Kidney glomerular epithelial cell (primary cell): ENCODE data around the gene RWDD1.
"Not testable (repeated sequence)": the region's sequence is repeated elsewhere in the genome, so short reads cannot be mapped to it uniquely, and the experiment has no call there.

Experiments used
- DNase-seq: peaks from one replicate; lab custom pipeline; 2025; lab: John Stamatoyannopoulos, UW

RWDD1 gene

DNA sequence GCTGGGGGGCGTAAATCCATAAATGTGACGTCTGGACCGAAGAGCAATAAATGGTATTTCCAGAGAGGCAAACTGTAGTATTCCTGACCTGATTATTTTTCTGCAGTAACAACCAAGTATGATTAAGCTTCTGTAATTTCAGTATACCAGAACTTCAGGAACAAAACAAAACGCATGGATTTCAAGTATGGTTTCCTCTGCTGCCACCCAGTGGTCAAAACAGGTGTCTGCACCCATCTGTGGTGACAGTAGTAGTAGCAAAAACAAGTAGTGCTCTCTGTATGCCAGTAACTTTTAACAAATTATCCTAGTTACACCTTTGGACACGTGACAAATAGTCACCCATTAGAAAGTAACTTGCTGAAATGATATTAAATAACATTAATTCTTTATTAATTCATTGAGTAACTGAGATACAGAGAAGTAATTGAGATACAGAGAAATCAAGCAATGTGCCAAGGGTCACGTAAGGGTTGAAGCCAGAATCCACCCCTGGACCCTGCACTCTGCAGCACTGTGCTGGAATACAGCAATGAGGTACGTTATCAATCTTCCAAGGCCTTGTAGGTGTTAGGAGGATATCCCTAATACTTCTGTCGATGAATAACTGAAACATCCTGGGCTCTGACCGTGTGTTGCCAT lies 9.8 kb upstream of the RWDD1 start:
- DNase-seq: peak; percentile 78

DNA sequence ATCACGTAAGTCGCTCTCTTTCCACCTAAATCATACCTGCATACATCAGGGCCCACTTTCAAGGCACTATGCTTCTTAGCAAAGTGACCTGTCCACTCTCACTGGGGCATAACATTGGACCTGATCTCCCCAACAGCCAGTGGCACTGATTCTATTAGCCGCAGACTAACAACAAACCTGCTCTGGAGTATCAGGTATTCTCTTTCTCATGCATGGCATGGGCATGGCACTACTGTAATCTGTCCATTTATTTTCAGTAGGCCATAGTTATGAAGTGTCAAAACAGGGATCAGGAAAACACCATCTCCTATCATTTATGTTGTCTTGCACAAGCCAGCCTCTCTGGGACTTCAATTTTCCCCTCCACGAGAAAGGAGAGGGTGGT lies 9.3 kb upstream of the RWDD1 start:
- no peak for DNase-seq

DNA sequence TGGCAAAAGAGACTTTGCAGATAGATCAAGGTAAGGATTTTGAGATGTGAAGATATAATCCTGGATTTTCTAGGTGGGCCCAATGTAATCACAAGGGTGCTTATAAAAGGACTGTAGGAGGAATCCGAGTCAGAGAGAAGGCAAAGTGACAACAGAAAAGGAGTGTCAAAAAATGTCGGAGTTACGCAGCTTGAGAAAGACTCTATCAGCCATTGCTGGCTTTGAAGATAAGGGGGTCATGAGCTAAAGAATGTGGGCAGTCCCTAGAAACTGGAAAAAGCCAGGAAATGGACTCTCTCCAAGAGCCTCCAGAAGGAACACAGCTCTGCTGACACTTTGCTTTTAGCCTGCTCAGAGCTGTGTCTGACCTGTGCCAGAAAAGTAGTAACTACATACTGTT lies 8.7 kb upstream of the RWDD1 start:
- no peak for DNase-seq

DNA sequence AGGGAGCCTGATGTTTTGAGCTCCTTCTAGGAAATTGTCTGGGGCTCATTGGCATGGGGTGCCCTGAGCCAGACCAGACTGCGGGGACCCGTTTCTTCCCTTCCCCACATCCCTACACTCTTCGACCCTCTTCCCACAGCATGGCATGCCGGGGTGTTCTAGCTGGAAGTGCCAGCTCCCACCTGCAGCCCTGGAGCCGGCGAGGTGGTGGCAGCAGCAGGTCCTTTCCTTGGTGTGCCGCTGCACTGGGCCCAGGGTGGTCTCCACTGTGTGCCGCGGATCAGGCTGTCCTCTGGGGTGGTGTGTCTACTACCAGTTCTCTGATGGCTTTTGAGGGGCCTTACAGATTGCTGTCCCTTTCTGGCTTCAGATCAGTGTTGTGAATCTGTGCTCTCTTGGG lies 7.5 kb upstream of the RWDD1 start:
- no peak for DNase-seq

DNA sequence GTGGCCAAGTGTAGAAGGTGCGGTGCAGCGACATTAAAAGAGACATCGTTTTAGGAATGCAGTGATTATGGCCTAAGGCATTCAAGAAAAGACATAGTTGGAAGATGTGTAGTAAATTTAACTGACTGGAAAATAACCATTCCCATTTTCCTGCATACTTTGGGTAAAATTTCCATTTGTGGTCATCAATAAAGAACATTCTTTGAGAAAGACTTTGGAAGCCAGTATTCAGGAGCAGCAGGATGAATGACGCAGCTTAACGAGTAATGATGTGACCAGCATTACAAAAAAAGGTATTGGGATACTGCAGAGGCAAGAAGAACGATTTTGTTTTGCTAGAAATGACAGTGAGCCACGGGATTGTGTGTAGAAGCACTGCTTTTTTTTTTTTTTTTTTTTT lies 7.0 kb upstream of the RWDD1 start:
- no peak for DNase-seq

DNA sequence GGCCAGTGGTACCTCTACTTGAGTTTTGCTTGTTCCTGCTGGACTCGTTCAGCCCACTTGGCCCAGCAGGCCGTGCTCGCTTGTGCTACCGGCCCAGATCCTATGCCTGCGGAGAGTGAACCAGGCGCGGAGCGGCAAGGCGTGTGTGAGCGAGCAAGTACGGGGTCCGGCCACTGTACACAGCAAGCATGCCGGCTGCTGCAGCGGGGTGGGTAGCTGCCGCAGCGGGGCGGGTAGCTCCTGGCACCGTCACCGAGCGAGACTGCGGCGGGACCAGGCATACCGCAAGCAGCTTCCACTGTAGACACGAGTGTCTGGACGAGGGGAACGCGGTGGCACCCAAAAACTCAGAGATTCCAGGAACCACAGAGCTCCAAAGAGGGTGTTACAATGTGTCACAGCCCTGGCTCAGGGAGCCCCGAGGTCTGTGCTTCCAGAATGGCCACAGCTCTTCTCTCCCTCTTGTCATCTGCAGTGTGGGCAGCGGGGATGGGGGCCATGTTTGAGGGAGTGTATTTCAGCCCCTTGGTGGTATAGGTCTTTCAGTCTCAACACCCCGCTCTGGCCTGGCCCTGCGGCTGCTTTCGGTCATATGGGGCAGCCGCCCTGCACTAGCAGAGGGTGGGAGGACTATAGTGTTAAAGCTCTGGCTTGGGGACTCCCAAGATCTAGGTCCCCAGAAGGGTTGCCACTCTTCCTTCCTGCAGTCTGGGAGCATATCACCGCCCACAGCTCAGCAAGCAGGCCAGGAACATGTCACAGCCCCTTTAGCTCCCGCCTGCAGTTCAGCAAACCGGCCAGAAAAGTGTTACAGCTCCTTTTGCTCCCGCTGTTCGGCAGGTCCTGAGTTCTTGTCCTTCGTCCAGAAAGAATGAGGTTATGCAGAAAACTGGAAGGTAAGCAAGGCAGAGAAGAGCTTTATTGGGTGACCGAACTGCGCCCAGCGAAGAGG lies 6.1 kb upstream of the RWDD1 start:
- DNase-seq: no peak

DNA sequence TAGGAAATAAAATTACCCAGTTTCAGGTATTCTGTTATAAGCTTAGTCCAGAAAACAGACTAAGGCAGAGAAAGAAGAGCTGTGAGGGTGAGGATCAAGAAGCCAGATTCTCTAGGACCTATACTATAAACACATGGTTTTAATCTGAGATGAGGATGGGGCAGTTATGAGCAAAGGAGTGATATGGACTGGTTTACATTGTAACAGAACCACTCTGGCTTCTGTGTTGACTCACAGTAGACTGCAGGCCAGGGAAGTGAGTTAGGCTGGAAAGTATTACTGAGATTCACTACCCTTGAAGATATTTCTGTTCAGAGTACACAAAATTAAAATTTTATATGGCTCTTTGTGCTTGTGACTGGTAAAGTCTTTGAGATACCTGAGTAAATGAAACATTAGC lies 3.2 kb upstream of the RWDD1 start:
- DNase-seq: no peak

DNA sequence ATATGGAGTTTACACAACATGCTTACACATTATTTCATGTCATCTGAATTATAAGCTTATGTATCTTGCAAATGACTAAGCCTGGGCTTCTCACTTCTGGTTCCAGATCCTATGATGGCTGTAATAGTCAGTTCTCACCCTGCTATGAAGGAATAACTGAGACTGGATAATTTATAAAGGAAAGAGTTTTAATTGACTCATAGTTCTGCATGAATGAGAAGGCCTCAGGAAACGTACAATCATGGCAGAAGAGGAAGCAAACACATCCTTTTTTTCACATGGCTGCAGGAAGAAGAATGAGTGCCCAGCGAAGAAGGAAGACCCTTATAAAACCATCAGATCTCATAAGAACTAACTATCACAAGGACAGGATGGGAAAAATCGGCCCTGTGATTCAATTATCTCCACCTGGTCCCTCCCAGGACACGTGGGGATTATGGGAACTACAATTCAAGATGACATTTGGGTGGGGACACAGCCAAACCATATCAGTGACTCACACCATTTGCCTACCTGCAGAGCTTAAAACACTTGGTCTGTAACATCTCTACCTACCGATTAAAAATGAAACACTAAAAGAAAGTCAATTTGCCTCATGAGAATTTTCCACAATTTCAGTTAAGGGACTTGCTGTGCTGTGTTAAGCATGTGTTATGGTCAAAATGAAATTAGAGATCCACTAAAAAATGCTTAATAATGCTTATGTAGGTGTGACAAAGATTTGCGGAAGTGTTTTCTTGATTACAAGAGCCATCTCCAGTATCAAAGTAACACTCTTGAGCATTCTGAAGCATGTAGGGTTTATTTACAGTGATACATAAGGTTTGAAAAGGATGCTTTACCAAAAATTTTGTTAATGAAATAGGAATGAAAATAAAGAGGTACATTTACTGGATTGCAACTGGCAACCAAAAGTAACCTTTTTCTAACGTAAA lies 2.2 kb upstream of the RWDD1 start:
- no peak for DNase-seq

DNA sequence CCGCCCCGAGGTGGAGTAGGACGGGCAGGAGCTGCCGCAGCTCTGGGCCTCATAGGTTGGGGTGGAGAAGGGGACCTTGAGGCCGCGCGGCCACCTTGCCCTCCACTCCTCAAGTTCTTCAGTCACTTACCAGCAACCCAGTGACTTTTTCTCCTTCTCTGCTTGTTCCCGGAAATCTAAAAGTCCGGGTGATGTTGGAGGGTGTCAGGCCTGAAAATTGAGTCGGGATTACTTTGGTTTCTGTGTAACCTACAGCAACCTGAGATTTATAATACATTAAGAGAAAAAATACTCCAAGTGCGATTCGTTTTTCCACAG lies 338 bp downstream of the RWDD1 start:
- no peak for DNase-seq

DNA sequence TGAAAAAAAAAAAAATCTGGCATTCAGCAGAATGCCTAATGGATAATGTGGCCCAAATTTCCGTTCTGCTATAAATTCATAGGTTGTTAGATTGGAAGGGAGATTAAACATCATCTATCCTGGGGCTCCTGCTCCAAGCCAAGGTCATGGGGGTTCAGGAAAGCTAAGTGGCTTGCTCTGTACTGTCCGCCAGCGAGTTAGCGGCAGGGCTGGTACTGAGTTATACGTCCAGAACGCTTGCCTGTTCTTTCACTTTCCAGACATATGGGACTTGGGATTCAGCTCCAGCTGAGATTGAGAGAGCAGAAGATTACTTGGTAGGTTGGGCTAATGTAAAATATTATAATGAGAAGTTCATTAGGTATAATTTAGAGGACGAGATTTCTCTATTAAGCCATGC lies 858 bp downstream of the RWDD1 start:
- no peak for DNase-seq

DNA sequence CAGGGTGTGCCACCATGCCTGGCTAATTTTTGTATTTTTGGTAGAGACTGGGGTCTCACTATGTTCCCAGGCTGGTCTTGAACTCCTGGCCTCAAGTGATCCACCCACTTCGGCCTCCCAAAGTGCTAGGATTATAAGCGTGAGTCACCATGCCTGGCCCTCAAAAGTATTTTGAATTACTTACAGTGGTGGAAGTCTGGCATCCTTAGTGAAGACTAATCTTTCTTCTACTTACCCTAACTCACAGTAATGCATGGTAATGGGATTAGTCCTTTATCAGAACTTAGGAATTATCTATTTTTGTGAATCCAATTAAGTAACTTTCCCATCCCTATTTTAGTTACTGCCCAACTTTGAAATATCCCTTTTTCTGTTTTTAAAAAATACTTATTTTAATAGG lies 3.9 kb downstream of the RWDD1 start:
- DNase-seq: no peak

DNA sequence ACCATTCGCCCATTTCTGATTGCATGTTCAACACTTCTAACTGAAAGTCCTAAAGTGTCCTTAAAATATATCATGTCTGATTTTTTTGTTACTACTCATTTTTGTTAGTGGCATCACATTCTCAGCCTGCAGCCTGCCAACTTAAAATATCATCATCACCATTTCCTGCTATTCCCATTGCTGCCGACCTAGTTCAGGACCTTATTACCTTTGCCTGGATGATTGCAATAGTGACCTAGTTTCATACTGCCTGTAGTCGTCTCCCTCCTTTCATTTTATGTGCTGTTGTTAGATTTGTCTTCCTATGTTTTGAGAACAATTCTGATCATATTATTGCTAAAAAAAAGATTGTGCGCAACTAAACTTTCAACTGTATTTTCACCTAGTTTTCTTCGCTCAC lies 6.2 kb downstream of the RWDD1 start:
- no peak for DNase-seq

DNA sequence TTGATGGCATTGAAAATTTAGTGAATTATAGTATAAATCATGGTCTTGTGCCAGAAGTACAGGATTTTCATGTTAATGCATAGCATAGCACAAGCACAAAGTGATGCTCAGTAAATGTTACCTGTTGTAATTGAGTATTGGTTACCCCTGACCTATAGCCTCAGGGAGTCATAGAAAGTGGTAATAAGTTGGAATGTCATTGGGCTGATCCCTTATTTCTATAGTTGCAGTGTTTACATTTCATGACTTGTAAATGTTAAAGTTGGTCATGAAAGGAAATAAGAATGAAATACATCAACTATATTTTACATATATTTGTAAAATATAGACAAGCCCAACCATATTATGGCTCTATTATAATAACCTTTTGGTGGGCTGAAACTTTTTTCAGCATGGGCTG lies 7.0 kb downstream of the RWDD1 start:
- DNase-seq: no peak

DNA sequence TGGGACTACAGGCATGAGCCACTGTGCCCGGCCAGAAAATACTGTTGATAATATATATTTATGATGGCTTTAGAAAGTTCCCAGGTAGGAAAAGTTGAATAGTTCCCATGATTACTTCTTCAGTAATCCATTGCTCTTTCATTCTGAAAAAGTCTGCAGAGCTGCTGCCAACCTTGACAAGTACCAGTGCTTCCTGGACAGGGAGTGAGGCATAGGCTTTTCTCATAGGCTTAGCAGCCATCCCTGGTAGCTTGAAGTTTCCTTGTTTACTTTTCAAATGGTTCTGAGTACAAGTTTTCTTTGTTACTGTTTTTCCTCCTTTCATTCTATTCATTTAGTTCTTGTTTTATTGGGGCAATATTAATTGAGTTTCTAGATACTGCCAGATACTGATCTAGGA lies 7.8 kb downstream of the RWDD1 start:
- no peak for DNase-seq

DNA sequence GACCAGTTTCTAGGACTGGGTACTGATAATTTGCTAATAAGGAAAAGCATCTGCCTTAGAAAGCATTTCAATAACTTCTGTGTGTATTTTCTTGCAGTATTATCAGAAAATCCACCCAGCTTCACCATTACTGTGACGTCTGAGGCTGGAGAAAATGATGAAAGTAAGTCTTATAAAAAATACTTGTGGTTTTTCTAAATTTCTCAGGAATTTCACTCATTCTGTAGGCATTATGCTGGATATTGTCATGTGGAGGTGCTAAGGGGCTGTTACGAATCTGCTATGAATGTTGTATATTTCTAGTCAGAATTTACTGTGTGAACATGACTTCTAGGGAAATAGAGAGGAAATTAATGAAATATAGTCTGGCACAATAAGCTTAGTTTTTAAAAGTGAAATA lies 8.9 kb downstream of the RWDD1 start:
- no peak for DNase-seq

DNA sequence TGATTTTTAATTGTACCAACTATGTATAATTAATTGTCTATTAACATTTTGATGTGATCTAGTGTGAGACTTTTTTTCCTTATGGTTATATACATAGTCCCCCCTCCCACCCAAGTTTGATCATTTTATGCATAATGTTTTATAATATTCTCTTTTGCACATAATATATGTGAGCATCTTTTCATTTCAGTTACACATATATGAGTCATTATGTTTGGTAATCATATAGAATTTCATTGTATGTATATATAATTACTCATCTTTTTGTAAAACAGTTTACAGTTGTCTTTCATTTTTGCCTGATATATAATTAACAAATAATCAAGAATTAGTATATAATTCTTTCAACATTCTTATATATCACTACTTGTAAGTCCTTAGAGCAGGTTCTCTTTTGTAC lies 15.0 kb downstream of the RWDD1 start:
- DNase-seq: no peak

DNA sequence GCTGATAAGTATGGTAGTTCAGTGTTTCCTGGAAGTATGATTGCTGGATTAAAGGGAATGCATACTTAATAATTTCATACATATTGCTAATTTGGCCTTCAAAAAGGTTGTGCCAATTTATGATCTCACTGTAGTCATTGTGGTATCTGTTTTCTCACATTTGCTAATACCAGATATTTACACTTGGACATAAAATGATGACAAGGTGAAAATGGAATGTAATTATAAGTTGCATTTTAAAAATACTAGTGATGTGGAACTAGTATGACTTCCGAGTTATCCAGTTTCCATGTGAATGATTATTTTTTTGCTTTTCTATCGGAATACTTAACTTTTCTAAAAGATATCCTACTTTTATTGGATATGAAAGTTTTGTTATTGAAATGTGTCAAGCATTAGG lies 15.4 kb downstream of the RWDD1 start:
- DNase-seq: no peak

DNA sequence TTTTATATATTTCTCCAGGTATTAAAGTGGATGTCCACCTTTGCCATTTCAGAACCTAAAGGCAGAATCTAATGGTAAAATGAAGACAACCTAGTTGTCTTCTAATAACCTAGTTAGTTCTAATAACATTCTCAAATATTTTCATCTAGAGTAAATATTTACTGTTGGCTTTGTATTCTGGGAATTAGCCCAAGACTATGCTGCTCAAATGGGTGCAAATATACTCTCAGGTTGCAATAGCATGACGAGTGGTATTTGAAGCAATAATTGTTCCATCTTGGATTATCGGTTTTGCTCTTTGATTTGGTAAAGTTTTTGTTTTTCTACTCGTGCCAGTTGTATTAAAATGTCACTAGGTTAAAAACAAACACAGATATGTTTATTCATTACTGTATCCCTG lies 23.9 kb downstream of the RWDD1 start:
- DNase-seq: no peak

DNA sequence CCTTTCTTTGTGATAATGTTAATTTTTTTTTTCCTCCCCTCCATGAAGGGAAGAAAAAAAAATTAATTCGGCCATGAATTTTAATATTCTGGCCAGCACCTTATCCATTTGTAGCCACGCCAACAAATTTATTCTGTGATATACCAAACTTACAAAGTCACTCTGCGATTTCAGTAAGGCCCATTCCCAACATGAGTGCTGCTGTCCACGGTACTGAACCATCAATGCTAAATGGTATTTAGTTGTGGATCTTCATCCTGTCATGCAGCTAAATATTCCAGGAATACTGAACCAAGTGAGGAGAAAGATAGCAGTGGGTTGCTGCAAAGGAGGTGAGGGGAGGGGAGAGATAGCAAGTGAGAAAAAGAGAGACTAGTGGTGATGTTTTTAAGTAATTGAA lies 25.5 kb downstream of the RWDD1 start:
- peak; percentile 10 for DNase-seq

DNA sequence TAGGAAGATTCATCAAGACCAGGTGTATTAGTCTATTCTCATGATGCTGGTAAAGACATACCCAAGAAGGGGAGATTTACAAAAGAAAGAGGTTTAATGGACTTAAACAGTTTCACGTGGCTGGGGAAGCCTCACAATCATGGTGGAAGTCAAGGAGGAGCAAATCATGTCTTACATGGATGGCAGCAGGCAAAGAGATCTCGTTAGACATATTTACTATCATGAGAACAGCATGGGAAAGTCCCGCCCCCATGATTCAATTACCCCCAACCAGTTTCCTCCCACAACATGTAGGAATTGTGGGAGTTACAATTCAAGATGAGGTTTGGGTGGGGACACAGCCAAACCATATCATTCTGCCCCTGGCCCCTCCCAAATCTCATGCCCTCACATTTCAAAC lies 32.6 kb downstream of the RWDD1 start:
- DNase-seq: not testable (repeated sequence)

DNA sequence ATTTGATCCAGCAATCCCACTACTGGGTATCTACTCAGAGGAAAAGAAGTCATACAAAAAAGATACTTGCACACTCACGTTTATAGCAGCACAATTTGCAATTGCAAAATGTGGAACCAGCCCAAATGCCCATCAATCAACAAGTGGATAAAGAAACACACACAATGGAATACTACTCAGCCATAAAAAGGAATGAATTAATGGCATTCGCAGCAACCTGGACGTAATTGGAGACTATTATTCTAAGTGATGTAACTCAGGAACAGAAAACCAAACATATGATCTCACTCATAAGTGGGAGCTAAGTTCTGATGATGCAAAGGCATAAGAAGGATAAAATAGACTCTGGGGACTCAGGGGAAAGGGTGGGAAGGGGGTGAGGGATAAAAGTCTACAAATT lies 33.6 kb downstream of the RWDD1 start:
- DNase-seq: not testable (repeated sequence)

DNA sequence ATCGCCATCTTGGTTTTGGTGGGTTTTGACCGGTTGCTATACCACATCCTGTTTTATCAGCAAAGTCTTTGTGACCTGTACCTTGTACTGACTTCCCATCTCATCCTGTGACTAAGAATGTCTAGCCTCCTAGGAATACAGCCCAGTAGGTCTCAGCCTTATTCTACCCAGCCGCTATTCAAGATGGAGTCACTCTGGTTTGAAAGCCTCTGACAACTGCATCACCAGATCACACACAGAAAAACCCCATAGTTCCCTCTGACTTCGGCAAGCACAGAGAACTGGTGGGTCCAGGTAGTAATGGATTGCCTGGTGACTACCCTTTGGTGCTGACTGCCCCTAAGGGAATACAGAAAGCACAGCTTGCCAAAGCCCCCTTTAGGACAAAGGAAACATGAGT lies 34.6 kb downstream of the RWDD1 start:
- DNase-seq: no peak

DNA sequence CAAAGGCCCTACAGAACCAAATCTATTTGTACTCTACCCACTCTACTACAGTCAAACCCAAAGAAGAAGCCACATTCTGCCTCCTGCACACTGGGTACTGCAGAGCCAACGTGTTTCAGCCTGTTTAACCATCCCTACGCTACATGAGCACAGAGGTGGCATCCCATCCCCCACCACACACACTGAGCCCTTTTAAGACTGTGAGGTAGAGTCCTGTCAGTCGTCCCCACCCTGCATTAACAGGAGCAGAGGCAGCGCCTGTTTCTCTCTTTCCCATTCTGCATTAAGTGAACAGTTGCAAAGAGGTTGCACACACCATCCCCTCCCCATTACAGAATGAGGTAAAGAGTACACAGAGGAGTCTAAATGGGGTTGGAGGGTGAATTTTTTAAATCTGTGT lies 39.8 kb downstream of the RWDD1 start:
- no peak for DNase-seq
